Epidermal melanocyte (primary cell): ENCODE results near the gene BASP1.
"Not testable (repeated sequence)": the region's sequence is repeated elsewhere in the genome, so short reads cannot be mapped to it uniquely, and the experiment has no call there.

ENCODE experiments used
- DNase-seq: peaks from one replicate; pipeline ENCODE4 v3.0.0; 2011; ENCODE audit warnings: low spot score; ENCODE audit not compliant: insufficient read length

The BASP1 gene

DNA sequence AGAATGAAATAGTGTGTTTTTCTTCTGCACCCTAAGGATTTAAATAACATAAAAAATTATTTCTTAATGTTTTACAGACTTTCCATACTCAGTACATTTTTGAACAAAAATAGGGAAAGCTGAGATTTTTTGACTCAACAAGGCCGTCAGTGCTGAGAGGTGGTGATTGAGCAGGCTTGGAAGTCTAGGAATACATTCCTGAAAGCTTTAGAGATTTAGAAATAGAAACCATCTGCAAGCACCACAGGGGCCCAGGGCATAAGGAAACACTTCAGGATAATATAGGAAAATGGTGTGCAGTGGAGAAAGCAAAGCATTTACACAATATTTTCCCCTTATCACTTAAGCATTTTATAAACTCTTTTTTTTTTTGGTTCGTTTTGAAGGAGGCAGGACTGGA lies 5.2 kb downstream of the BASP1 start:
- DNase-seq = no peak

GRCh38 chr5:17223367-17224185 lies 6.1 kb downstream of the BASP1 start:
- no peak for DNase-seq

- DNase-seq = no peak
Observed at GRCh38 chr5:17224858-17225511, 7.6 kb downstream of the BASP1 start.

DNA sequence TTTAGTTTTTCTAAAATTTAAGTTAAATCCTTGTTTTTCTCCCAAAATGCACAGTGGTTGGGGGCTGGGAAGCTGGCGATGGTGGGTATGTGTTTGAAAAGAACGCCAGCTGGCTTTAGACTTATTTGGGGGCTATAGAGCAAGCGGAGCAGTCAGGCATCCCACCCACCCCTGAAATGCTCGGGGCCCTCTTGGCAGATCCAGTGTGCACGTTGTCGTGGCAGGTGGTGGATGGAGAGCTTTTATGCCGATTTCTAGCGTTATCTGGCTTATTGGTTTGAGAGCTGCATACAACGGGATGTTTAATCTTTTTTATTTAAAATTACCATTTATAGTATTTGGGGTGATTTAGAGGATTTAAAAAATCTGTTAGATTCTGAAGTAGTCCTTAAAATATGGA lies 8.1 kb downstream of the BASP1 start:
- DNase-seq = no peak

DNA sequence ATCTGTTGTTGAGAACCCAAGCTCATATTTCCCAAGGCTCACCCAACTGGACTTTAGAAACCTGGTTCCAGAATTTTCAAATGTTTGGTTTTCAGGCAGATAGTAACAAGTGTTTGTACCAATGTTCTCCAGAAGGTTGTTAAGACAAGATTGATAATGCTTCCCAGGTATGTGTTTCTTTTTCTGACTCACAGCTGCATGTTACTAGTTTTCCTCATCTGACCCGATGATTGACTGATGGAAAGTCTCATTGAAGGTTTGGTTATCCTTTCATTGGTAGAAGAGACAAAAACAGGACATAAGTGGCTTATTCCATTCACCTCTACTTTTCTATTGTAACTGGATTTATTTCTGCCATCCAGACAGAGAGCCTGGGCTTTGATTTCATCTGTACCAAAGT lies 10.4 kb downstream of the BASP1 start:
- no peak for DNase-seq

GRCh38 chr5:17228821-17229291 lies 11.4 kb downstream of the BASP1 start:
- no peak for DNase-seq

DNA sequence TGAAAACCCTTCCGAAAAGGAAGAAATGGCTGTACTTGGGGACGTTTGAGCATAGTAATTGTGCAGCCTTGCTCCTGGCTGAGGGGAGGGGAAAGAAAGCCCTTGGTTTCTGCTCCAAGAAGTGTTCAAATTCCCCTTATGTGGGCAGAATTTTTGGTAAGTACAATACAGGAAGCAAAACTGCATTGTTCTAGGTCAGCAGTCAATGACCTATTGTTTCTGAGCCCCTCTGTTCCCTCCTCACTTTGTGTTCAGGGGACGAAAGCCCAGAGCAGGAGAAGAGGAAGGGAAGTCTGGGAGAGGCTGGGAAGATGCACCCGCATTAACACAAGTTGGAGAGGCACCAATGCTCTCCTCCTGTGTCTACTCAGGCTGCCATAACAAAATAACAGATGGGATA lies 11.9 kb downstream of the BASP1 start:
- DNase-seq = no peak

DNA sequence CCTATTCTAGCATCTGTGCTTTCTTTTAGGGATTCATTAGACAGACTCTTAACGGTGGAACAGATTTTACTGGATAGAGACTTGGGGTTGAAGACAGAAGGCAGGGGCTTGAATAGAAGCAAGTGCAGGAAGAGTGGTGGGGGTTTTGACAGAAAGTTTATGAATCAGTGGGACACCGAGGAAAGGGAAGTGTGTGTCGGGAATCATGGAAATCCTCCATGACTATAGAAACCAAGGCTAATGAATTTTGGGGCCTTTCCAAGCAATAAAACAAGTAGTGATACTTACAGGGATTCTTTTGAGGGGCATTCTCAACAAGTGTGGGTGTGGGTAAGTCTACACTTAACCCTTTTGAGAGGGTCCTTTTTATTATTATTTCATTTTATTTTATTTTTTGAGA lies 12.8 kb downstream of the BASP1 start:
- no peak for DNase-seq

- no peak for DNase-seq
Observed at GRCh38 chr5:17230808-17231525, 13.5 kb downstream of the BASP1 start.

- no peak for DNase-seq
Observed at GRCh38 chr5:17232405-17232804, 15.0 kb downstream of the BASP1 start.

DNA sequence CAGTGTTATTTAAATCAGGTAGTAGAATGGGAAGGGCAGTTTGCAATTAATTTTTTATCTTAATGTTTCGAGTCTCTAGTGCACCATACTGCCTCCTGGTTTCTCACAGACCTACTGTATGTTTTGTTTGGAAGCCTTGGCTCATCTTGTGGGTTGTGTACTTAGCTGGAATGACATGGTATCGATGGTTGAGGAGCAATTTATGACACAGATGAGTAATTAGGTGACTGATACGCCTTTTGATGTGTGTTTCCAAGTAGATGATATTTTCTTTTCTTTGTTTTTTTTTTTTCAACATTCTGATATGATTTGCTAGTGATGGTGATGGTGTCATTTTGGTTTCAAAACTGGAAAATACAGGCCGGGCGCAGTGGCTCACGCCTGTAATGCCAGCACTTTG lies 16.1 kb downstream of the BASP1 start:
- DNase-seq = no peak

DNA sequence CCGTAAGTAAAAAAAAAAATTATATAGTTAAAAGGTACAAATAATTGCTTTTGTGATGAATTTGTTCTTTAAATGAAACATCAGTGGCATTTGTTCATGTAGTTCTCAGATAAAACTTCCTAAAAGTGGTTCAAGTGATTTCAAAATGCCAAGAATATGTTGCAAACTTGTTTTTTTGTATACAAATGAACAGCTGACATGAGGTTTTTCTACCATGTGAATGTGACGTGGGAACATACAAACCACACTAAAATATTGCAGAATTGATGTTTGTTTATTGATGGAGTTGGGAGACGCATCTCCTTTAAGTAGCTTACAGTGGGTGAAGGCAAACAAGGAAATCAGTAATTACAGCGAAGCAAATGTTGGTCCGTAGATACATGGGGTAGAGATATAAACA lies 16.9 kb downstream of the BASP1 start:
- DNase-seq = no peak

GRCh38 chr5:17235731-17236330 lies 18.4 kb downstream of the BASP1 start:
- DNase-seq = no peak

DNA sequence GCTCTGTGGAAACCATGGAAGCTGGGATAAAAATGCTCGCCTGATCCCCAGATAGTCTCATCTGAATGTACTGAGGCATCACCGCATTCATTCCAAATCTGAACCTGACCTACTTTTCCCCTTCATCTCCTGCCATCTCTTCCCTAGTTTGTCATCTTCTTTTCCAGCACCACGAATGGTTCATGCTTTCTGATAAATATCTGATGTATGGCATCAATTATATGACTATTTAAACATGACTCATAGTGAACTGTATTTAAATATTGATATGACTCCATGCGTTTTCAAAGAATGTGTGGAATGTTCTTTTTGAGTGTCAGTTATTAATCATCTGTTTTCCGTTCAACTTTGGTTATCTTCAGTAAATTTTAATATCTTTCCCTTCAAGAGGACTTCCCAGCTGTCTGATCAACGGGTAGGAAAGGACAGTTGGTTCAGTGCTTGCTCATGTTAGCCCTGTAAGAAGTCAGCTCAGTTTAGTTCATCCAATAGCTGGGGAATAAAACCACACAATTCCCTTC lies 21.1 kb downstream of the BASP1 start:
- no peak for DNase-seq

DNA sequence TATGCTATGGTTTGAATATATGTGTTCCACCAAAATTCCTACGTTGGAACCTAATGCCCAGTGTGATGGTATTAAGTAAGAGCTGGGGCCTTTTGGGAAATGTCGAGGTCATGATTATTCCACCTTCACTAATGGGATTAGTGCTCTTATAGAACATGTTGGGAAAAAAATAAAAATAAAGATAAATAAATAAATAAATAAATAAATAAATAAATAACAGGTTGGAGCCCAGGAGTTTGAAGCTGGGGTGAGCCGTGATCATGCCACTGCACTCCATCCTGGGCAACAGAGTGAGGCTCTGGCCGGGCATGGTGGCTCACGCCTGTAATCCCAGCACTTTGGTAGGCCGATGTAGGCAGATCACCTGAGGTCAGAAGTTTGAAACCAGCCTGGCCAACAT lies 22.5 kb downstream of the BASP1 start:
- no peak for DNase-seq

- DNase-seq = no peak
Observed at GRCh38 chr5:17240487-17240886, 23.1 kb downstream of the BASP1 start.

DNA sequence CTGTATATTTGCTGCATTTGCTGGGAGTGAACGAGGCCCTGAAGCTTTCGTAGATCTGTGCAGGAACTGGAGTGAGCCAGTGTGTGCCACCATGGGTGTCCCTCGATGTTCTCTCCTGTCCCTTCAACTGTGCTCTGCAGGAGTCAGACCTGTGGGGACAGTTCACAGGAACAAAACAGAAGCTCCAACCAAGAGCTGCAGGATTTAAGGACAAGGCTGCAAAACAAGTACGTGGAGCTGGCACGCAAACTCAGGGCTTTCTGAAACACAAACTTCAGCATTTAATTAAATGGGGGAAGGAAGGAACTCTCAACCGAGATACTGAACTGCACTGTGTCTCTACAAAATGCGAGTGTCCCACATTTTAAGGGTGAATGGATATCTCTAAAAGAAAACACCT lies 24.2 kb downstream of the BASP1 start:
- no peak for DNase-seq

DNA sequence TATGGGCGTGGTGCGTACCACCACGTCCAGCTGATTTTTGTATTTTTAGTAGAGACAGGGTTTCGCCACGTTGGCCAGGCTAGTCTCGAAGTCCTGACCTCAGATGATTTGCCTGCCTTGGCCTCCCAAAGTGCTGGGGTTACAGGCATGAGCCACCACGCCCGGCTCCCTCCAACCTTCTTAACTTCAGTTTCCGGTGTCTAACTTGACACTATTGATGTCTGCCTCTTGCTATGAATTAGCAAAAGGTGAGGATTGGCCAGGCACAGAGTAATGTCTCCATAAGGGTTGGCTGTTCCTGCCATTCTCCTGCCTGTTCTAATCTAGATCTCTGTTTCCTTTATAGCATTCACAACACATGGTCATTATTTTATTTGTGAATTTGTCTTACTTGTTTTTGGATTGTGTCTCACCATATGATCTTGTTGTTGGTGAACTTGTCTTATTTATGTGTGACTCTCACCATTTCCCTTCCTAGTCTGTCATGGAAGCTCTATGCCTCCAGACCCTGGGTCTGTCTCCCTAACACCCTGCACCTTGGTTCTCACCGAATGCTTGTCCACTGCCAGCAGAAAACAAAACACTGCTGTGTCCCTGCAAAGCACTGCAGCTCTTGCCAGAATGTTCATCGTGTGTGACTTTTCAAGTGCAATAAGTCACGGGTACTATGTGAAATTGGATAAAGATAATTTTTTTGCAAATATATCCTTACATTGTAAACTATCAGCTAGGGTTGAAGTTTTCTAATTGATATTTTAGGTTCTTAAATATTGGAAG lies 26.0 kb downstream of the BASP1 start:
- no peak for DNase-seq

DNA sequence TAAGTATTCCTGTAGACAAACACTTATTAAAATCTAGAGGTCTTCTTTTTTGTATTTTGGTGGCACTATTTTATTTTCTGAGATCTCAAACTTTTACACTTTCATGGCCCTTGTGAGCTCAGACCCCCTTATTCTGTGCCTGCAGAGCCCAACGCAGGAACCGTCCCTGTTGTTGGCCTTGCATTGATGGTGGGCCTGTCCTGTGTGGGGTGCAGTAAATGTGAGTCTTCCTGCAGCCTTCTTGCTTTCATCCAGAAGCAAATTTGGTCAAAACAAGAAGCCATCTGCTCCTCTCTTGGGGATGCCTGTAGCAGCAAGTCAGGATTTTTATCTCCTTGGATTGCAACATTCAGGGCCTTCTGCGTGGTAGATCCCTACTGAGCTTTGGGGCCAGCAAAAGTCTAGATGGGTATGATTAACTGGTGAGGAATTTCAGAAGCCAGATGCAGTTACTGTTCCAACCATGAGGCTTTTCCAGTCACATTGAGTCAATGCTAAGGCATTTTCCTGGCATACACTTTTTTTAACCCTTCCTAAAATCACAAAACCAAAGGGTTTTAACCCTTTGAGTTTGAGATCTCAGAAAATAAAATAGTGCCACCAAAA lies 31.7 kb downstream of the BASP1 start:
- DNase-seq = peak; percentile 76

DNA sequence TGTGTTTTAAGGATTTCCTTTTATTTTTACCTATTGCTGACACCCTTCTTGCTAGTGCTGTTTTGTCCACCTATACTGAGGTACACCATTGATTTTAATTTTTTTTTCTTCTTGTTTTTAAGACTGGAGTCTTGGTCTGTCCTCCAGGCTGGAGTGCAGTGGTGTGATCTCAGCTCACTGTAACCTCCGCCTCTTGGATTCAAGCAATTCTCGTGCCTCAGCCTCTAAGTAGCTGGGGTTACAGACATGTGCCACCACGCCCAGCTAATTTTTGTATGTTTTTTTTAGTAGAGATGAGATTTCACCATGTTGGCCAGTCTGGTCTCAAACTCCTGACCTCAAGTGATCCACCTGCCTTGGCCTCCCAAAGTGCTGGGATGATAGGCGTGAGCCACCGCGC lies 32.4 kb downstream of the BASP1 start:
- DNase-seq = not testable (repeated sequence)
